ENCODE results near the gene TARBP1. TPM values are rescaled to one million over a fixed set of nuclear protein-coding genes. Genes with fewer than 3 reads are reported as not detected.

The TARBP1 gene
- total and polyA plus RNA-seq, 2 of the 13 experiments (the other 11 are each of a cell fraction or from before 2014, with no cell fraction given), result 37.7 to 67.0 TPM

- TF ChIP-seq TFDP2 (CRISPR knock-in tag; IDR thresholded peaks at IDR 0.05), result peak; percentile 62
- TF ChIP-seq TFAP4 (IDR thresholded peaks at IDR 0.05; ENCODE audit: borderline replicate concordance, low read depth), result peak; percentile 95
- peak; percentile 45; the same call in 1 of the 2 replicates for TF ChIP-seq ZNF362 (CRISPR knock-in tag; IDR thresholded peaks at IDR 0.05; ENCODE audit: borderline replicate concordance)
- TF ChIP-seq ARID5B (CRISPR knock-in tag; IDR thresholded peaks at IDR 0.05), result 0 out of 2 replicates have a peak, but pooled peaks have one; percentile 17
- TF ChIP-seq KLF12 (CRISPR knock-in tag; IDR thresholded peaks at IDR 0.05; ENCODE audit: borderline replicate concordance), result 0 out of 2 replicates have a peak, but pooled peaks have one; percentile 14
- peak; percentile 33; the same call in 1 of the 2 replicates for TF ChIP-seq KDM5B (CRISPR knock-in tag; IDR thresholded peaks at IDR 0.05; ENCODE audit: borderline replicate concordance)
- TF ChIP-seq ARID4A (CRISPR knock-in tag; IDR thresholded peaks at IDR 0.05; ENCODE audit: borderline replicate concordance), result peak; percentile 67; the same call in 1 of the 2 replicates
- 0 out of 2 replicates have a peak, but pooled peaks have one; percentile 57 for TF ChIP-seq ZNF747 (CRISPR knock-in tag; IDR thresholded peaks at IDR 0.05; ENCODE audit: borderline replicate concordance)
- peak; percentile 28 for TF ChIP-seq SKI (IDR thresholded peaks at IDR 0.05; ENCODE audit: partially characterized antibody)
- TF ChIP-seq ZNF788 (CRISPR knock-in tag; IDR thresholded peaks at IDR 0.05; ENCODE audit: borderline replicate concordance), result peak; percentile 65; the same call in 1 of the 2 replicates
- peak; percentile 77; the same call in 1 of the 2 replicates for TF ChIP-seq ZNF772 (CRISPR knock-in tag; IDR thresholded peaks at IDR 0.05)
- TF ChIP-seq KAT8 (CRISPR knock-in tag; IDR thresholded peaks at IDR 0.05), result peak; percentile 48; the same call in 1 of the 2 replicates
- peak; percentile 60; the same call in 1 of the 2 replicates for TF ChIP-seq ZMYM4 (CRISPR knock-in tag; IDR thresholded peaks at IDR 0.05)
- peak; percentile 47; the same call in 1 of the 2 replicates for TF ChIP-seq DMAP1 (CRISPR knock-in tag; IDR thresholded peaks at IDR 0.05)
- TF ChIP-seq STAG1 (CRISPR knock-in tag; IDR thresholded peaks at IDR 0.05), result peak; percentile 12; the same call in 1 of the 2 replicates
- TF ChIP-seq ZNF501 (CRISPR knock-in tag; IDR thresholded peaks at IDR 0.05), result 0 out of 2 replicates have a peak, but pooled peaks have one; percentile 42
- TF ChIP-seq PITX1 (CRISPR knock-in tag; IDR thresholded peaks at IDR 0.05), result 0 out of 2 replicates have a peak, but pooled peaks have one; percentile 33
Measured at GRCh38 chr1:234356615-234357269, 122.2 kb downstream of the TARBP1 start (continued).
